ENCODE measurements around the gene C3orf20. TPM values are rescaled to one million over a fixed set of nuclear protein-coding genes. Genes with fewer than 3 reads are reported as not detected.

The C3orf20 gene
- total RNA-seq, 4 donors from 2014 or later: not detected

- H3K9me3 ChIP-seq: peaks cover 0 to 4% (median 0%) of the 10 kb centered on the region in 3 donors
- H3K4me1 ChIP-seq: no peaks in the 10 kb centered on the region
- no peak overlapping the region for H3K4me3 ChIP-seq
- 58 to 67% methylated on average over 5 of the region's 5 CpGs for WGBS, 2 donors
- TF ChIP-seq POLR2A (IDR thresholded peaks at IDR 0.05): no peak
- TF ChIP-seq CTCF (IDR thresholded peaks at IDR 0.05): no peak
- peaks cover 0 to 47% (median 0%) of the 10 kb centered on the region in 4 donors for H3K27me3 ChIP-seq
- no peak for DNase-seq
- intact Hi-C loops (cut with DNase I): no loop called here
- H3K27ac ChIP-seq: no peak overlapping the region
- no peaks in the 10 kb centered on the region for H3K36me3 ChIP-seq
These were observed 43.8 kb upstream of the C3orf20 start for GRCh38 chr3:14631101-14631497.

- Histone ChIP-seq H3K27ac (no peak overlapping the region), H3K4me1 (no peaks in the 10 kb centered on the region), H3K4me3 (no peak overlapping the region), H3K36me3 (no peaks in the 10 kb centered on the region), H3K27me3 (peaks cover 0 to 52% (median 0%) of the 10 kb centered on the region in 4 donors), H3K9me3 (peaks cover 0 to 4% (median 0%) of the 10 kb centered on the region in 3 donors)
- intact Hi-C loops (cut with DNase I): no loop called here
- TF ChIP-seq POLR2A (IDR thresholded peaks at IDR 0.05): no peak
- no peak for TF ChIP-seq CTCF (IDR thresholded peaks at IDR 0.05)
- DNase-seq: no peak
- WGBS, 2 donors: 69 to 78% methylated on average over 7 of the region's 8 CpGs
These were observed 43.1 kb upstream of the C3orf20 start for GRCh38 chr3:14631687-14632441.

GRCh38 chr3:14632442-14632930 is 42.5 kb upstream of the C3orf20 start:
- H3K27ac ChIP-seq: no peak overlapping the region
- H3K4me3 ChIP-seq: no peak overlapping the region
- H3K27me3 ChIP-seq: peaks cover 0 to 52% (median 0%) of the 10 kb centered on the region in 4 donors
- TF ChIP-seq POLR2A (IDR thresholded peaks at IDR 0.05) (no peak), CTCF (IDR thresholded peaks at IDR 0.05) (no peak)
- 45 to 48% methylated on average over 4 of the region's 4 CpGs for WGBS, 2 donors
- intact Hi-C loops (cut with DNase I): no loop called here
- DNase-seq: no peak
- no peaks in the 10 kb centered on the region for H3K4me1 ChIP-seq
- peaks cover 0 to 4% (median 0%) of the 10 kb centered on the region in 3 donors for H3K9me3 ChIP-seq
- H3K36me3 ChIP-seq: no peaks in the 10 kb centered on the region

GRCh38 chr3:14633417-14633816 is 41.5 kb upstream of the C3orf20 start:
- intact Hi-C loops (cut with DNase I): no loop called here
- no peak for DNase-seq

More at GRCh38 chr3:14633417-14633816, 41.5 kb upstream of the C3orf20 start:
- H3K4me1 ChIP-seq: no peaks in the 10 kb centered on the region
- 72% methylated on average over 4 of the region's 6 CpGs; no CpG with 5 or more reads in 1 of the 2 donors for WGBS, 2 donors
- TF ChIP-seq POLR2A (IDR thresholded peaks at IDR 0.05) (no peak), CTCF (IDR thresholded peaks at IDR 0.05) (no peak)
- no peaks in the 10 kb centered on the region for H3K36me3 ChIP-seq
- peaks cover 0 to 3% (median 0%) of the 10 kb centered on the region in 3 donors for H3K9me3 ChIP-seq
- peaks cover 0 to 54% (median 0%) of the 10 kb centered on the region in 4 donors for H3K27me3 ChIP-seq
- H3K4me3 ChIP-seq: no peak overlapping the region
- H3K27ac ChIP-seq: no peak overlapping the region

All from esophagus squamous epithelium (tissue), 5 donors.